KMS-11 (cell line): Measurements from ENCODE around the gene PFDN1.

Experiments
- H2AFZ ChIP-seq: fragments of 200-600 bp; sonication (generic); 2 replicates; pipeline ENCODE4 v1.6.1; 2016; ENCODE audit warnings: antibody characterized with exemption, mixed run types, low read depth
- H3K27ac ChIP-seq: fragments of 200-600 bp; sonication (generic); 2 replicates; pipeline ENCODE4 v1.6.1; 2016; ENCODE audit warnings: mild to moderate bottlenecking, mixed run types
- H3K27me3 ChIP-seq: fragments of 200-600 bp; sonication (generic); 2 replicates; pipeline ENCODE4 v1.6.1; 2017; ENCODE audit warnings: mild to moderate bottlenecking, low read depth, mixed run types, moderate library complexity; ENCODE audit not compliant: insufficient read depth
- H3K36me3 ChIP-seq: fragments of 200-600 bp; sonication (generic); 2 replicates; pipeline ENCODE4 v1.6.1; 2017; ENCODE audit warnings: mild to moderate bottlenecking, mixed run types; ENCODE audit not compliant: insufficient read depth
- H3K4me1 ChIP-seq: fragments of 200-600 bp; sonication (generic); 2 replicates; pipeline ENCODE4 v1.6.1; 2016; ENCODE audit warnings: mild to moderate bottlenecking, low read depth, mixed run types; ENCODE audit not compliant: poor library complexity, severe bottlenecking
- H3K4me2 ChIP-seq: fragments of 200-600 bp; sonication (generic); 2 replicates; pipeline ENCODE4 v1.7.0; 2016; ENCODE audit warnings: mild to moderate bottlenecking, mixed run types
- H3K4me3 ChIP-seq: fragments of 200-600 bp; sonication (generic); IDR thresholded peaks from 2 replicates; pipeline ENCODE4 v1.6.1; 2017; ENCODE audit warnings: low read depth, low read length, mixed read lengths; ENCODE audit not compliant: insufficient read depth
- H3K79me2 ChIP-seq: fragments of 200-600 bp; sonication (generic); 2 replicates; pipeline ENCODE4 v1.6.1; 2016; ENCODE audit warnings: low read depth, mixed run types; ENCODE audit not compliant: insufficient read depth
- H3K9ac ChIP-seq: fragments of 200-600 bp; sonication (generic); 2 replicates; pipeline ENCODE4 v1.6.1; 2016; ENCODE audit warnings: mild to moderate bottlenecking, mixed run types
- H4K20me1 ChIP-seq: fragments of 200-600 bp; sonication (generic); 2 replicates; pipeline ENCODE4 v1.6.1; 2016; ENCODE audit warnings: mild to moderate bottlenecking, mixed run types; ENCODE audit not compliant: insufficient read depth
- TF ChIP-seq, protein P1 (sequence below): fragments of 200-600 bp; sonication (generic); conservative IDR thresholded peaks from 2 replicates; pipeline ENCODE4 v1.6.1; 2017; ENCODE audit warnings: low read depth, mild to moderate bottlenecking, antibody characterized with exemption, low read length, moderate library complexity, mixed read lengths

PFDN1 gene

GRCh38 chr5:140260089-140260656 is 42.7 kb downstream of the PFDN1 start:
- Histone ChIP-seq H4K20me1 (no peaks in the 10 kb centered on the region), H3K36me3 (no peaks in the 10 kb centered on the region), H3K9ac (no peak overlapping the region), H3K4me3 (no peak overlapping the region), H3K79me2 (no peaks in the 10 kb centered on the region), H3K27ac (no peak overlapping the region), H3K4me2 (no peak overlapping the region), H2AFZ (no peak overlapping the region), H3K4me1 (peaks cover 11% of the 10 kb centered on the region), H3K27me3 (no peaks in the 10 kb centered on the region)
- TF ChIP-seq, protein P1, sequence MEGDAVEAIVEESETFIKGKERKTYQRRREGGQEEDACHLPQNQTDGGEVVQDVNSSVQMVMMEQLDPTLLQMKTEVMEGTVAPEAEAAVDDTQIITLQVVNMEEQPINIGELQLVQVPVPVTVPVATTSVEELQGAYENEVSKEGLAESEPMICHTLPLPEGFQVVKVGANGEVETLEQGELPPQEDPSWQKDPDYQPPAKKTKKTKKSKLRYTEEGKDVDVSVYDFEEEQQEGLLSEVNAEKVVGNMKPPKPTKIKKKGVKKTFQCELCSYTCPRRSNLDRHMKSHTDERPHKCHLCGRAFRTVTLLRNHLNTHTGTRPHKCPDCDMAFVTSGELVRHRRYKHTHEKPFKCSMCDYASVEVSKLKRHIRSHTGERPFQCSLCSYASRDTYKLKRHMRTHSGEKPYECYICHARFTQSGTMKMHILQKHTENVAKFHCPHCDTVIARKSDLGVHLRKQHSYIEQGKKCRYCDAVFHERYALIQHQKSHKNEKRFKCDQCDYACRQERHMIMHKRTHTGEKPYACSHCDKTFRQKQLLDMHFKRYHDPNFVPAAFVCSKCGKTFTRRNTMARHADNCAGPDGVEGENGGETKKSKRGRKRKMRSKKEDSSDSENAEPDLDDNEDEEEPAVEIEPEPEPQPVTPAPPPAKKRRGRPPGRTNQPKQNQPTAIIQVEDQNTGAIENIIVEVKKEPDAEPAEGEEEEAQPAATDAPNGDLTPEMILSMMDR: no peak

- no peaks in the 10 kb centered on the region for H3K27me3 ChIP-seq
- H3K79me2 ChIP-seq: no peaks in the 10 kb centered on the region
- H3K36me3 ChIP-seq: no peaks in the 10 kb centered on the region
- no peak overlapping the region for H3K4me3 ChIP-seq
- H3K9ac ChIP-seq: no peak overlapping the region
- H3K4me1 ChIP-seq: peaks cover 4% of the 10 kb centered on the region
- no peak overlapping the region for H2AFZ ChIP-seq
- TF ChIP-seq, protein P1: no peak
- H4K20me1 ChIP-seq: no peaks in the 10 kb centered on the region
- H3K4me2 ChIP-seq: no peak overlapping the region
- no peak overlapping the region for H3K27ac ChIP-seq
Observed at GRCh38 chr5:140259500-140259899, 43.4 kb downstream of the PFDN1 start.

GRCh38 chr5:140258873-140259272 is 44.0 kb downstream of the PFDN1 start:
- Histone ChIP-seq H3K4me2 (no peak overlapping the region), H3K27me3 (no peaks in the 10 kb centered on the region), H3K4me1 (no peaks in the 10 kb centered on the region), H4K20me1 (no peaks in the 10 kb centered on the region), H2AFZ (no peak overlapping the region), H3K36me3 (no peaks in the 10 kb centered on the region), H3K4me3 (no peak overlapping the region), H3K9ac (no peak overlapping the region), H3K79me2 (no peaks in the 10 kb centered on the region), H3K27ac (no peak overlapping the region)
- TF ChIP-seq, protein P1: no peak

DNA sequence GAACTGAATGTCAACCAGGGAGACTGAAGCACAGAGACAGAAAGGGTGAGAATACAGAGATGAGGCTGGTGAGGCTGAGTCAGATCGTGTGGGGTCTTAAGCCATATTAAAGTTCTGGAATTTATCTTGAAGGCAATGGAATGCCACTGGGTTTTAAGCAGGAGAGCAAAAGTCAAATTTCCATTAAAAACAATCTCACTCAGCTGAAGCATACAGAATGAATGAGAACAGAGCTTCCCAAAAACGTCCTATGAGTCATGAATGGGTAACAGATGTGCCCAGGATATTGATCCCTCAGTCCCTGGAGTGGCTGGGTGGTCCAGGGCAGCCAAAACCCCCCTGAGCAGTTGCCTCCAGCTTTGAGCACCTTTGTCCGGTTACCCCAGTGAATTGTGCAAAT is 44.9 kb downstream of the PFDN1 start:
- Histone ChIP-seq H3K79me2 (no peaks in the 10 kb centered on the region), H2AFZ (no peak overlapping the region), H3K27ac (no peak overlapping the region), H3K27me3 (no peaks in the 10 kb centered on the region), H3K4me2 (no peak overlapping the region), H3K4me1 (no peaks in the 10 kb centered on the region), H3K4me3 (no peak overlapping the region), H4K20me1 (no peaks in the 10 kb centered on the region), H3K9ac (no peak overlapping the region), H3K36me3 (no peaks in the 10 kb centered on the region)
- TF ChIP-seq, protein P1: no peak
